ENCODE measurements around the gene HRH4.

HRH4 gene

GRCh38 chr18:24515721-24516120, 55.3 kb downstream of the HRH4 start:
- DNase-seq, result no peak

DNA sequence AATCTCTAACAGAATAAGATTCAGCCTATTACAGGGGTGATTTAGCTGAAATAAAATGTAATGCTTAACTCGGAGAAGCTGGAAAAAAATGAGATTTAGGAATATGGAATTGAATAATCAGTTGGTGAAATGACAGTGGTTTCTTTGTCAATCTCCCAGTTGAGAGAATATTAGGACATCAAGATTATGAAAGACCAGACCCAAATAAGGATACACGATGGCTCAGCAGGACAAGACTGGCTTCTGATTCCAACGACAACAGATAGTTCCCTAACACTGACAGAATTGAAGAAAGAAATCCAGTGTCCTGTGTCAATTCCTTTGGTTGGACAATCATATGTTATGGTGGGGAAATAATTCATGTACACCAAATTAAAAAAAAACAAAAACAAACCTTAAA, 55.8 kb downstream of the HRH4 start:
- DNase-seq, result no peak

- DNase-seq, result no peak
These were observed 57.1 kb downstream of the HRH4 start for GRCh38 chr18:24517554-24517953.

DNA sequence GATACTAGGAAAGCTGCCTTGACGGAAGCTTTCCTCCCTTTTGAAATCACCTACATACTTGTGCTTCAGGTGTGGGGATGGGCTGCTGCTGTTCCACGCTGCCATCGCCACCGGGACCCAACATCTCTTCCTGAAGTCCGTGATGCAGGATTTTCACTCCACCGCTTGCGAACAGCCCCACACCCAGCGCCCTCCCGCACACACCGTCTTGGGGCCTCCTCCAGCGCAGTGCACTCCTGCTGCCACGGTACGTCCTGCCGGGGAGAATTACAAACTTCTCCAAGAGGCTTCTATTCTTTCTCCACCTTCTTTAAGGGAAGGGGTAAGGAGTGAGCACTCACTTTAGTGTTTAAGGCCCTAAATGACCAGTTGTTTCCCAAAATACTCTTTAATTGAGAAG, 58.2 kb downstream of the HRH4 start:
- DNase-seq, result no peak

All from activated CD4-positive, alpha-beta T cell treated with anti-CD3 and anti-CD28 coated beads, Interleukin-2, amount 50 U/mL, for 1 hour (primary cell).